Measurements from ENCODE around the gene UVRAG.

The UVRAG gene

DNA sequence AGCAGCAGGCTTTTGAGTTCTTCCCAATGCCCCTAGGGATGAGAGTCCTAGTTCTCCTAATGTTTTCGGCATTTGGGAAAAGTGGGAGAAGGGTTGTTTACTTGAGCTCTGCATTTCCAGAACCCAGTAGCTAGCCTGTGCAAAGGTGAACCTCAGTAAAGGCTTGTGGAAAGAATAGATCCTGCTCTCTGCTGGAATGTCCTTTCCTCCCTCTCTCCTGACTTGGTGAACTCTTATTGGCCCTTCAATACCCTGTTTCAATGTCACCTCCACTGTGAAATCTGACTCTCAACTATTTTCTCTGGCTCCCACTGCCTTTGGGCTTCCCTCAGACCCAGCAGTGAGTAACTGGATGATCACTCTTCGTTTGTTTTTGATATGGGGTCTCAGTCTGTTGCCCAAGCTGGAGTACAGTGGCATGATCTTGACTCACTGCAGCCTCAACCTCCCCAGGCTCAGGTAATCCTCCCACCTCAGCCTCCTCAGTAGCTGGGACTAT lies 2.4 kb upstream of the UVRAG start:
- no peak overlapping the region for H3K56ac ChIP-seq (ENCODE audit: low read length)
- H4K8ac ChIP-seq (ENCODE audit: low read depth, low read length), result no peak overlapping the region
- H3K4me1 ChIP-seq (ENCODE audit: control insufficient read depth, low read depth, low read length), result no peaks in the 10 kb centered on the region
- peak; percentile 76 for DNase-seq
- H3K4me2 ChIP-seq (ENCODE audit: low read length), result no peak overlapping the region
- H3K27me3 ChIP-seq (ENCODE audit: insufficient read depth, low read length, poor library complexity), result no peaks in the 10 kb centered on the region
- no peak overlapping the region for H3K4me3 ChIP-seq (ENCODE audit: low read length)
- no peak overlapping the region for H3K27ac ChIP-seq (ENCODE audit: low read depth, low read length)
- H3K23ac ChIP-seq (ENCODE audit: low read length), result no peak overlapping the region
- no peak overlapping the region for H3K9ac ChIP-seq (ENCODE audit: low read length)
- H2BK5ac ChIP-seq (ENCODE audit: low read length), result no peak overlapping the region
- no peak overlapping the region for H3K4ac ChIP-seq (ENCODE audit: low read depth, low read length)
- H4K5ac ChIP-seq (ENCODE audit: low read length), result no peak overlapping the region
- H3K18ac ChIP-seq (ENCODE audit: low read length), result no peak overlapping the region
- peaks cover 1% of the 10 kb centered on the region for H3K79me1 ChIP-seq (ENCODE audit: low read length)
- H2BK15ac ChIP-seq (replicated peaks; ENCODE audit: low read depth), result no peak overlapping the region
- no peaks in the 10 kb centered on the region for H3K36me3 ChIP-seq (ENCODE audit: control insufficient read depth, insufficient read depth, low read length)
- no peak overlapping the region for H2BK120ac ChIP-seq (ENCODE audit: low read depth, low read length)
- WGBS (ENCODE audit: extremely low coverage, insufficient coverage, low lambda C conversion rate), result no CpG with 5 or more reads among the region's 2 CpGs
- no peak overlapping the region for H2AK5ac ChIP-seq (ENCODE audit: low read length)
- H3K79me2 ChIP-seq (ENCODE audit: control insufficient read depth, insufficient read depth, low read length), result peaks cover 4% of the 10 kb centered on the region

DNA sequence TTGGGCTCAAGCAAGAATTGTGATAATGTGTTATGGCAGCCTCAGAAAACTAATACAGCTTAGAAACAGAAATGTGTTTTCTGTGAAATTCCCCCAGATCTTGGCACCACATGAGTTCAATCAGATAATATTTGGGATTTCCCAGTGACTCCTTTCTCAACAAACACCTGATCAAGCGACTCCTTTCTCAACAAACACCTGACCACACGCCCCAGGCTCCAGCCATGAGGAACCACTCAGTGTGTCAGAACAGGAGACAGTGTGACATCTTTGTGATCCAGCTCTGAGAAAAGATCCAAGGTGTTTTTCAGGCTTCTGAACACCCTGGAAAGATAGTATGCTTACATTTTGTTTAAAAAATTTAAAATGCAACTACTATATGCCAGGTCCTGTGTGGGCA lies 1.9 kb upstream of the UVRAG start:
- no peak overlapping the region for H3K4ac ChIP-seq (ENCODE audit: low read depth, low read length)
- H2BK15ac ChIP-seq (replicated peaks; ENCODE audit: low read depth), result no peak overlapping the region
- H2BK5ac ChIP-seq (ENCODE audit: low read length), result no peak overlapping the region
- no peak overlapping the region for H3K23ac ChIP-seq (ENCODE audit: low read length)
- no peaks in the 10 kb centered on the region for H3K4me1 ChIP-seq (ENCODE audit: control insufficient read depth, low read depth, low read length)
- no peak overlapping the region for H3K4me2 ChIP-seq (ENCODE audit: low read length)
- no peaks in the 10 kb centered on the region for H3K27me3 ChIP-seq (ENCODE audit: insufficient read depth, low read length, poor library complexity)
- no peak overlapping the region for H4K5ac ChIP-seq (ENCODE audit: low read length)
- H3K18ac ChIP-seq (ENCODE audit: low read length), result no peak overlapping the region
- H3K79me1 ChIP-seq (ENCODE audit: low read length), result peaks cover 1% of the 10 kb centered on the region
- H3K56ac ChIP-seq (ENCODE audit: low read length), result no peak overlapping the region
- no peak overlapping the region for H3K4me3 ChIP-seq (ENCODE audit: low read length)
- no peak overlapping the region for H2AK5ac ChIP-seq (ENCODE audit: low read length)
- no CpG with 5 or more reads among the region's 2 CpGs for WGBS (ENCODE audit: extremely low coverage, insufficient coverage, low lambda C conversion rate)
- H3K27ac ChIP-seq (ENCODE audit: low read depth, low read length), result no peak overlapping the region
- no peak overlapping the region for H4K8ac ChIP-seq (ENCODE audit: low read depth, low read length)
- H2BK120ac ChIP-seq (ENCODE audit: low read depth, low read length), result no peak overlapping the region
- no peak for DNase-seq
- peaks cover 4% of the 10 kb centered on the region for H3K79me2 ChIP-seq (ENCODE audit: control insufficient read depth, insufficient read depth, low read length)
- H3K9ac ChIP-seq (ENCODE audit: low read length), result no peak overlapping the region
- no peaks in the 10 kb centered on the region for H3K36me3 ChIP-seq (ENCODE audit: control insufficient read depth, insufficient read depth, low read length)

DNA sequence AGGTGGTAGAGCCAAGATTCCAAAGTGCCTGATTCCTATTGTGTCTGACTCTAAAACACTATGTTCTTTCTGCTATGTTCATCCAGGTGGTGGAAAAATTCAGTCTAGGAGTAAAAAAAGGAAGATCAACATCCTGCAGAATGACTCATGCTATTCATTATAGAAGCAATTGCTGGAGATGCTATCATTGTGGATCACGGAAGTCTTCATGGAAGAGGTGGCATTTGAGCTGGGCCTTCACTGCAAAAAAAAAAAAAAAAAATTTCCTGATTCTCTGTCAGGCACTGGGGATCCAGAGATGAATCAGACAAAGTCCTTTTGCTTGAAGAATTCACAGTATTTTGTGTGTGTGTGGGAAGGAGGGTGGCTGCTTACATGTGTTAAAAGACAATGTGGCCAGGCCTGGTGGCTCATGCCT lies 1.4 kb upstream of the UVRAG start:
- Histone ChIP-seq H3K56ac (ENCODE audit: low read length) (peak overlapping the region; percentile 86), H2BK120ac (ENCODE audit: low read depth, low read length) (no peak overlapping the region), H3K4me3 (ENCODE audit: low read length) (no peak overlapping the region), H3K9ac (ENCODE audit: low read length) (no peak overlapping the region), H3K79me2 (ENCODE audit: control insufficient read depth, insufficient read depth, low read length) (peaks cover 4% of the 10 kb centered on the region), H4K8ac (ENCODE audit: low read depth, low read length) (no peak overlapping the region), H2BK15ac (replicated peaks; ENCODE audit: low read depth) (no peak overlapping the region), H3K79me1 (ENCODE audit: low read length) (peaks cover 1% of the 10 kb centered on the region), H2AK5ac (ENCODE audit: low read length) (no peak overlapping the region), H3K4ac (ENCODE audit: low read depth, low read length) (no peak overlapping the region), H3K23ac (ENCODE audit: low read length) (no peak overlapping the region), H3K27ac (ENCODE audit: low read depth, low read length) (no peak overlapping the region), H4K5ac (ENCODE audit: low read length) (no peak overlapping the region), H3K18ac (ENCODE audit: low read length) (no peak overlapping the region), H3K27me3 (ENCODE audit: insufficient read depth, low read length, poor library complexity) (no peaks in the 10 kb centered on the region), H3K4me2 (ENCODE audit: low read length) (no peak overlapping the region), H3K4me1 (ENCODE audit: control insufficient read depth, low read depth, low read length) (no peaks in the 10 kb centered on the region), H2BK5ac (ENCODE audit: low read length) (no peak overlapping the region), H3K36me3 (ENCODE audit: control insufficient read depth, insufficient read depth, low read length) (no peaks in the 10 kb centered on the region)
- DNase-seq, result peak; percentile 37
- WGBS (ENCODE audit: extremely low coverage, insufficient coverage, low lambda C conversion rate), result no CpG with 5 or more reads among the region's 1 CpG

DNA sequence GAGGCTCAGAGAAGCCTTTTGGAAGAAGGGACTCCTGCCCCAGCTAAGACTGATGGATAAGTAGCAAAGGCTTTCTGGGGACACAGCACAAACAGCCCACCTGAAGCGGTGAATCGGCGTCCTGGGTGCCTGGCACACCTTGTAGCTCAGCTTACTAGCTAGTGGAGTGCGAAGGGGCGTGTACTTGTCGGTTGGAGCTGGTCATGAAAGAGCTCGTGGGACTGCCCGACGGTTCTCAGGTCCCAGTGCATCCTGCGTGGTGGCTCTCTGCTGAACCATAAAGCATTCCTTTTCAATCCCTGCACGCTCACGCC lies 690 bp upstream of the UVRAG start:
- Histone ChIP-seq H3K27ac (ENCODE audit: low read depth, low read length) (no peak overlapping the region), H3K79me1 (ENCODE audit: low read length) (peaks cover 1% of the 10 kb centered on the region), H2BK15ac (replicated peaks; ENCODE audit: low read depth) (no peak overlapping the region), H4K5ac (ENCODE audit: low read length) (no peak overlapping the region), H2BK5ac (ENCODE audit: low read length) (no peak overlapping the region), H2AK5ac (ENCODE audit: low read length) (no peak overlapping the region), H3K4me2 (ENCODE audit: low read length) (peak overlapping the region; percentile 87), H3K18ac (ENCODE audit: low read length) (no peak overlapping the region), H2BK120ac (ENCODE audit: low read depth, low read length) (no peak overlapping the region), H3K36me3 (ENCODE audit: control insufficient read depth, insufficient read depth, low read length) (no peaks in the 10 kb centered on the region), H4K8ac (ENCODE audit: low read depth, low read length) (no peak overlapping the region), H3K56ac (ENCODE audit: low read length) (peak overlapping the region; percentile 86), H3K4me3 (ENCODE audit: low read length) (peak overlapping the region; percentile 78), H3K23ac (ENCODE audit: low read length) (no peak overlapping the region), H3K79me2 (ENCODE audit: control insufficient read depth, insufficient read depth, low read length) (peaks cover 4% of the 10 kb centered on the region), H3K27me3 (ENCODE audit: insufficient read depth, low read length, poor library complexity) (no peaks in the 10 kb centered on the region), H3K4ac (ENCODE audit: low read depth, low read length) (peak overlapping the region; percentile 62), H3K4me1 (ENCODE audit: control insufficient read depth, low read depth, low read length) (no peaks in the 10 kb centered on the region), H3K9ac (ENCODE audit: low read length) (peak overlapping the region; percentile 76)
- WGBS (ENCODE audit: extremely low coverage, insufficient coverage, low lambda C conversion rate), result no CpG with 5 or more reads among the region's 12 CpGs
- no peak for DNase-seq

DNA sequence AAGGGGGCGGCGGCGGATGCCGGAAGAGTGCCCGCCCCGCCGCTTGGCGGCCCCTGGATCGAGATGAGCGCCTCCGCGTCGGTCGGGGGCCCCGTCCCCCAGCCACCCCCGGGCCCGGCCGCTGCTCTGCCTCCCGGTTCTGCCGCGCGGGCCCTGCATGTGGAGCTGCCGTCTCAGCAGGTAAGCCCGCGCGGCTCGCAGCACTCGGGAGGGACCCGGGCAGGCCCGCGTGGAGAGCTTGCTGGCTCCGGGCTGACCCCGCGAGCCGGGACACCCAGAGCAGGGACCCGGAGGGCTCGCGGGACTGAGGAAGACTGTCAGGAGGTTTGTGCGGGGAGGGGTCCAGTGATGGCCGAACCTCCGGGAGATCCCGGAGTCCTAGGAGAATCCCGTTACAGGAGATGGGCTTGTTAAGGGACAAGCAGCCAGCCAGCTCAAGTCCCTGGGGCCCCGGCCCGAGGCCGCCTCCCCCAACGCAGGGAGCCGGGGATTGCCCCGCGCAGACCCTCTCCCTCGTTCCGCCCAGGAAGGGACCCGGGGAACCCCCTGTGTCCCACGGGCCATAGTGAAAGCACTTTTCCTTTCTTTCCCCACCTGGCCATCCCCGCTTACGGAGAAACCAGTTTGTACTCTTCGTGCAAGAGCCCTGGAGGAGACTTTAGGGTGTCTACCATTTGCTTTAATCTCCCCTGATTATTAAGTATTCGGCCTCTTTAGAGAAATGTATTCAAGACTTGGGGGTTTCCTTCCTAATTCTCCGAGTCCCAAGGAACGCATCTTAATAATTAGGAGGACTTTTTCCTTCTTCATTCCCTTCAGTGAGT lies 547 bp downstream of the UVRAG start:
- no peak overlapping the region for H2AK5ac ChIP-seq (ENCODE audit: low read length)
- no peak overlapping the region for H2BK120ac ChIP-seq (ENCODE audit: low read depth, low read length)
- peak overlapping the region; percentile 65 for H3K18ac ChIP-seq (ENCODE audit: low read length)
- peak overlapping the region; percentile 89 for H3K56ac ChIP-seq (ENCODE audit: low read length)
- H3K27ac ChIP-seq (ENCODE audit: low read depth, low read length), result peak overlapping the region; percentile 72
- H2BK5ac ChIP-seq (ENCODE audit: low read length), result no peak overlapping the region
- no peak overlapping the region for H3K4ac ChIP-seq (ENCODE audit: low read depth, low read length)
- H3K4me3 ChIP-seq (ENCODE audit: low read length), result peak overlapping the region; percentile 78
- H3K4me1 ChIP-seq (ENCODE audit: control insufficient read depth, low read depth, low read length), result no peaks in the 10 kb centered on the region
- H3K9ac ChIP-seq (ENCODE audit: low read length), result peak overlapping the region; percentile 82
- DNase-seq, result peak; percentile 75
- H4K5ac ChIP-seq (ENCODE audit: low read length), result no peak overlapping the region
- H3K27me3 ChIP-seq (ENCODE audit: insufficient read depth, low read length, poor library complexity), result no peaks in the 10 kb centered on the region
- peaks cover 1% of the 10 kb centered on the region for H3K79me1 ChIP-seq (ENCODE audit: low read length)
- no peak overlapping the region for H3K23ac ChIP-seq (ENCODE audit: low read length)
- H3K36me3 ChIP-seq (ENCODE audit: control insufficient read depth, insufficient read depth, low read length), result no peaks in the 10 kb centered on the region
- H4K8ac ChIP-seq (ENCODE audit: low read depth, low read length), result no peak overlapping the region
- WGBS (ENCODE audit: extremely low coverage, insufficient coverage, low lambda C conversion rate), result no CpG with 5 or more reads among the region's 60 CpGs
- H3K4me2 ChIP-seq (ENCODE audit: low read length), result peak overlapping the region; percentile 93
- H2BK15ac ChIP-seq (replicated peaks; ENCODE audit: low read depth), result no peak overlapping the region
- peaks cover 4% of the 10 kb centered on the region for H3K79me2 ChIP-seq (ENCODE audit: control insufficient read depth, insufficient read depth, low read length)
